Gastroesophageal sphincter (tissue), 3 donors: Measurements from ENCODE around the gene OXCT1.

Experiments
- POLR2AphosphoS5 ChIP-seq: sonication (generic); formaldehyde crosslinking; IDR thresholded peaks from one replicate; pipeline ENCODE4 v1.6.1; 2017; ENCODE audit warnings: antibody characterized with exemption
- TF ChIP-seq, protein P1 (sequence below), 4 experiments: fragments of 200-600 bp in 2 of 4; fragments of 450-650 bp in 2 of 4; sonication (generic) in 1 of 4; IDR thresholded peaks; one replicate each; pipeline ENCODE4 v1.5.1; 2017 to 2019; ENCODE audit warnings: antibody characterized with exemption in 4 of 4, mild to moderate bottlenecking in 2 of 4, moderate library complexity in 2 of 4

DNA sequence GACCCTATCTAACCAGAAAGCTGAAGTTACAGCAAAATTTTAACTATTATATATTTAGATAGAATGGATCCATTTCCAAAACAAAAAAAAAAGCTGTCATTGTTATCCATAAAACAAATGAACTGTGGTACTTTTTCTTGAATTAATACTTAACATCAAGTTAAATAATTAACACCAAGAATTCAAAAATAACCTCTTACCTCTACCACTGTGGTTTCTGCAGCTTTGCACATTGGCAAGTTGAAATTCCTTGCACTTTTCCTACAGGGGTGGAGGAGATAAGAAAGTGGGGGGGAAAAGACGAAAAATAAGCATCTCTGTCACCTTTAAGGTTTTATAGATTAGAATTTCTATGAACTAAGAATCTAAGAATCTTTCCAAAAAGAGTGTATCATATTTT, 30.0 kb downstream of the OXCT1 start:
- TF ChIP-seq POLR2AphosphoS5, result no peak
- TF ChIP-seq, protein P1, sequence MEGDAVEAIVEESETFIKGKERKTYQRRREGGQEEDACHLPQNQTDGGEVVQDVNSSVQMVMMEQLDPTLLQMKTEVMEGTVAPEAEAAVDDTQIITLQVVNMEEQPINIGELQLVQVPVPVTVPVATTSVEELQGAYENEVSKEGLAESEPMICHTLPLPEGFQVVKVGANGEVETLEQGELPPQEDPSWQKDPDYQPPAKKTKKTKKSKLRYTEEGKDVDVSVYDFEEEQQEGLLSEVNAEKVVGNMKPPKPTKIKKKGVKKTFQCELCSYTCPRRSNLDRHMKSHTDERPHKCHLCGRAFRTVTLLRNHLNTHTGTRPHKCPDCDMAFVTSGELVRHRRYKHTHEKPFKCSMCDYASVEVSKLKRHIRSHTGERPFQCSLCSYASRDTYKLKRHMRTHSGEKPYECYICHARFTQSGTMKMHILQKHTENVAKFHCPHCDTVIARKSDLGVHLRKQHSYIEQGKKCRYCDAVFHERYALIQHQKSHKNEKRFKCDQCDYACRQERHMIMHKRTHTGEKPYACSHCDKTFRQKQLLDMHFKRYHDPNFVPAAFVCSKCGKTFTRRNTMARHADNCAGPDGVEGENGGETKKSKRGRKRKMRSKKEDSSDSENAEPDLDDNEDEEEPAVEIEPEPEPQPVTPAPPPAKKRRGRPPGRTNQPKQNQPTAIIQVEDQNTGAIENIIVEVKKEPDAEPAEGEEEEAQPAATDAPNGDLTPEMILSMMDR (IDR thresholded peaks at IDR 0.05), result no peak
